Measurements from ENCODE around the gene BIVM. TPM values are rescaled to one million over a fixed set of nuclear protein-coding genes. Genes with fewer than 3 reads are reported as not detected.

BIVM gene
- total and polyA plus RNA-seq, 2 of the 4 experiments (the other 2 are of a cell fraction): 7.2 to 12.2 TPM

- ATAC-seq (ENCODE audit: low read depth): no peak
- 100% methylated on average over 5 of the region's 13 CpGs; no CpG with 5 or more reads in 1 of the 2 experiments for WGBS, 2 experiments (ENCODE audit: extremely low coverage in 2 of 2, insufficient read length in 1 of 2)
Observed at GRCh38 chr13:102862624-102863210, 63.8 kb downstream of the BIVM start.

More at GRCh38 chr13:102862624-102863210, 63.8 kb downstream of the BIVM start:
- no peak overlapping the region for H4K91ac ChIP-seq (ENCODE audit: insufficient read depth, low read depth, low read length)
- no peak overlapping the region for H2BK120ac ChIP-seq (ENCODE audit: low read depth, low read length)
- H3K4ac ChIP-seq (ENCODE audit: low read depth, low read length): no peak overlapping the region
- in situ Hi-C loops (cut with MboI; ENCODE audit: low sequenced_read_pairs): no loop called here
- H3K4me3 ChIP-seq (ENCODE audit: insufficient read depth, low read depth, low read length): no peak overlapping the region
- no peak overlapping the region for H2AK5ac ChIP-seq (ENCODE audit: low read depth, low read length)
- no peak for TF ChIP-seq CEBPB (IDR thresholded peaks at IDR 0.05; ENCODE audit: low read depth, low read length)
- no peak for TF ChIP-seq USF2 (IDR thresholded peaks at IDR 0.05; ENCODE audit: low read depth, low read length)
- no peak for TF ChIP-seq POLR2A (IDR thresholded peaks at IDR 0.05; ENCODE audit: low read depth, low read length)
- TF ChIP-seq MAZ (IDR thresholded peaks at IDR 0.05; ENCODE audit: borderline replicate concordance, low read depth, low read length): no peak
- no peak for TF ChIP-seq MAFK (IDR thresholded peaks at IDR 0.05; ENCODE audit: low read depth, low read length)
- TF ChIP-seq RFX5 (IDR thresholded peaks at IDR 0.05; ENCODE audit: low read depth, low read length): no peak
- no peak for TF ChIP-seq RAD21 (IDR thresholded peaks at IDR 0.05; ENCODE audit: low read length)
- no peak for TF ChIP-seq CTCF (conservative IDR thresholded peaks at IDR 0.05; ENCODE audit: low read depth, low read length)
- TF ChIP-seq SMC3 (IDR thresholded peaks at IDR 0.05; ENCODE audit: low read depth, low read length): no peak
- no peak overlapping the region for H3K56ac ChIP-seq (ENCODE audit: extremely low read depth, insufficient read depth, low read length)
- no peak overlapping the region for H2BK15ac ChIP-seq (ENCODE audit: low read depth, low read length)
- H3K9ac ChIP-seq (ENCODE audit: low read depth, low read length): no peak overlapping the region
- no peak overlapping the region for H3K23ac ChIP-seq (ENCODE audit: low read depth, low read length)
- H3K79me1 ChIP-seq (ENCODE audit: low read depth in 1 of 2, low read length in 2 of 2): peaks cover 4 to 8% of the 10 kb centered on the region in 2 experiments; a peak in 2 of 4 replicates
- H3K27ac ChIP-seq (ENCODE audit: insufficient read depth, low read length): no peak overlapping the region
- no peaks in the 10 kb centered on the region for H3K27me3 ChIP-seq (ENCODE audit: control insufficient read depth, insufficient read depth, low read length)
- no peaks in the 10 kb centered on the region; the same call in 1 of the 2 replicates for H3K9me1 ChIP-seq (ENCODE audit: insufficient read depth, low read length)
- H2AK9ac ChIP-seq (replicated peaks; ENCODE audit: low read depth, low read length, poor library complexity): no peak overlapping the region
- no peak for DNase-seq
- intact Hi-C loops (cut with micrococcal nuclease): no loop called here
- H4K20me1 ChIP-seq (ENCODE audit: insufficient read depth, low read length): no peaks in the 10 kb centered on the region
- no peak overlapping the region for H3K4me2 ChIP-seq (ENCODE audit: low read depth, low read length)
- no peak overlapping the region for H2AFZ ChIP-seq (replicated peaks; ENCODE audit: low read length, poor library complexity)
- H3K18ac ChIP-seq (ENCODE audit: low read depth, low read length): no peak overlapping the region
- no peaks in the 10 kb centered on the region; the same call in 1 of the 2 replicates for H3K9me3 ChIP-seq (ENCODE audit: control insufficient read depth, insufficient read depth, low read length)
- H3K36me3 ChIP-seq (ENCODE audit: control insufficient read depth, insufficient read depth, low read length): peaks cover 49% of the 10 kb centered on the region
- H4K8ac ChIP-seq (ENCODE audit: low read depth in 2 of 2, low read length in 2 of 2): no peak overlapping the region
- H2BK20ac ChIP-seq (ENCODE audit: low read depth, low read length): no peak overlapping the region
- H2BK5ac ChIP-seq (ENCODE audit: low read depth, low read length, poor library complexity, severe bottlenecking): no peak overlapping the region
- no peaks in the 10 kb centered on the region for H3K4me1 ChIP-seq (ENCODE audit: control insufficient read depth, insufficient read depth, low read length)
- H3K14ac ChIP-seq (replicated peaks; ENCODE audit: low read depth, low read length): no peak overlapping the region
- TSS peak; percentile 92 for BruUV-seq (replicated peaks)
- H4K5ac ChIP-seq (ENCODE audit: low read depth, low read length): no peak overlapping the region
- dilution Hi-C loops (cut with HindIII; ENCODE audit: low sequenced_read_pairs, unreplicated experiment): no loop called here
- ChIA-PET POLR2A (ENCODE audit: unreplicated experiment) (no interaction called here), CTCF (interaction anchor here (0.9 to 1.0 kb wide), 2 partner anchors 8 to 271 kb away, joined by 3 to 6 read pairs; no protein-coding TSS in a partner anchor)
